B cell (primary cell): Measurements from ENCODE around the gene RARA. TPM values are rescaled to one million over a fixed set of nuclear protein-coding genes. Genes with fewer than 3 reads are reported as not detected.
"Not testable (repeated sequence)": the region's sequence is repeated elsewhere in the genome, so short reads cannot be mapped to it uniquely, and the experiment has no call there.

ENCODE experiments used
- ATAC-seq: fragments of 200-7000 bp; cut with Tn5 transposase; one replicate; pipeline ENCODE4 v1.10.0; 2021; ENCODE audit warnings: low read depth, mild to moderate bottlenecking, moderate number of reproducible peaks, moderate library complexity
- CTCF ChIA-PET: fragments of 350-600 bp; sonication (Branson Sonifier 250); formaldehyde crosslinking; loops from one replicate; lab custom pipeline; 2021; ENCODE audit warnings: antibody characterized with exemption, inconsistent platforms; lab: Charles Lee
- POLR2A ChIA-PET: fragments of 350-600 bp; sonication (Branson Sonifier 250); formaldehyde crosslinking; loops from one replicate; lab custom pipeline; 2021; ENCODE audit warnings: antibody characterized with exemption; lab: Charles Lee
- DNase-seq: peaks from one replicate; pipeline ENCODE4 v3.0.0; 2013
- H2AFZ ChIP-seq: 2 replicates; pipeline ENCODE4 v1.6.1; 2012; ENCODE audit warnings: mild to moderate bottlenecking, low read depth, low read length; ENCODE audit not compliant: insufficient read depth, poor library complexity, severe bottlenecking
- H3K27ac ChIP-seq, 2 donors: 1 replicate in 1 of 2; 2 replicates in 1 of 2; pipeline ENCODE4 v1.5.1; 2012 to 2013; ENCODE audit warnings: low read length in 2 of 2, mild to moderate bottlenecking in 2 of 2, moderate library complexity in 1 of 2
- H3K27me3 ChIP-seq, 4 experiments: fragments of 200-600 bp in 1 of 4; sonication (generic) in 1 of 4; replicated peaks in 1 of 4; 1 replicate in 2 of 4; 2 replicates in 2 of 4; pipeline versions ENCODE4 v1.6.1 to v1.7.0; 2013 to 2016; ENCODE audit warnings: low read length in 3 of 4, mild to moderate bottlenecking in 2 of 4, mixed read lengths in 1 of 4, moderate library complexity in 1 of 4; ENCODE audit not compliant: insufficient read depth in 4 of 4, control insufficient read depth in 3 of 4; ENCODE audit errors: control extremely low read depth in 1 of 4
- H3K36me3 ChIP-seq, 2 experiments: replicated peaks in 1 of 2; 1 replicate in 1 of 2; 2 replicates in 1 of 2; pipeline versions ENCODE4 v1.6.1 to v1.7.1; 2013; ENCODE audit warnings: low read length in 1 of 2; ENCODE audit not compliant: insufficient read depth in 2 of 2, control insufficient read depth in 1 of 2; ENCODE audit errors: control extremely low read depth in 1 of 2, extremely low read depth in 1 of 2
- H3K4me1 ChIP-seq, 2 donors: fragments of 200-600 bp in 1 of 2; sonication (generic) in 1 of 2; 1 replicate in 1 of 2; 2 replicates in 1 of 2; pipeline versions ENCODE4 v1.5.1 to v1.6.1; 2013 to 2017; ENCODE audit warnings: low read length in 2 of 2; ENCODE audit not compliant: control insufficient read depth in 2 of 2, insufficient read depth in 2 of 2
- H3K4me2 ChIP-seq: replicated peaks from 2 replicates; pipeline ENCODE3; 2012; ENCODE audit warnings: mild to moderate bottlenecking, low read depth, low read length; ENCODE audit not compliant: poor library complexity, severe bottlenecking
- H3K4me3 ChIP-seq, 5 experiments: fragments of 200-600 bp in 1 of 5; sonication (generic) in 1 of 5; 1 replicate in 3 of 5; 2 replicates in 2 of 5; pipeline versions ENCODE4 v1.5.1 to v1.7.0; 2011 to 2016; ENCODE audit warnings: low read length in 4 of 5, mild to moderate bottlenecking in 4 of 5, low read depth in 2 of 5, control low read depth in 1 of 5, moderate library complexity in 1 of 5; ENCODE audit not compliant: insufficient read depth in 1 of 5; ENCODE audit errors: control extremely low read depth in 1 of 5, extremely low read depth in 1 of 5
- H3K79me2 ChIP-seq: fragments of 200-600 bp; sonication (generic); one replicate; pipeline ENCODE4 v1.6.0; 2016; ENCODE audit warnings: low read length; ENCODE audit not compliant: control insufficient read depth, insufficient read depth
- H3K9ac ChIP-seq: fragments of 200-600 bp; sonication (generic); 2 replicates; pipeline ENCODE4 v1.6.1; 2017; ENCODE audit warnings: mild to moderate bottlenecking, low read length, moderate library complexity
- H3K9me3 ChIP-seq, 3 donors: one replicate each; pipeline versions ENCODE4 v1.6.1 to v1.7.1; 2013; ENCODE audit warnings: low read length in 2 of 3; ENCODE audit not compliant: control insufficient read depth in 2 of 3, insufficient read depth in 1 of 3; ENCODE audit errors: control extremely low read depth in 1 of 3
- H4K20me1 ChIP-seq: 2 replicates; pipeline ENCODE4 v1.6.0; 2012; ENCODE audit warnings: mild to moderate bottlenecking, low read length; ENCODE audit not compliant: insufficient read depth, control insufficient read depth, poor library complexity, severe bottlenecking
- H3K27ac Mint-ChIP-seq: one replicate; pipeline ENCODE4 v1.8.0; 2021; ENCODE audit warnings: mixed read lengths
- H3K27me3 Mint-ChIP-seq: one replicate; pipeline ENCODE4 v1.8.0; 2021; ENCODE audit warnings: mixed read lengths
- H3K4me1 Mint-ChIP-seq: one replicate; pipeline ENCODE4 v1.8.0; 2021; ENCODE audit warnings: mixed read lengths
- H3K4me3 Mint-ChIP-seq: one replicate; pipeline ENCODE4 v1.8.0; 2021; ENCODE audit warnings: mixed read lengths
- H3K9me3 Mint-ChIP-seq: one replicate; pipeline ENCODE4 v1.8.0; 2022; ENCODE audit warnings: mixed read lengths; ENCODE audit not compliant: insufficient read depth
- CTCF ChIP-seq: fragments of 200-600 bp; IDR thresholded peaks from one replicate; pipeline ENCODE4 v1.8.0; 2022; ENCODE audit warnings: antibody characterized with exemption, mild to moderate bottlenecking
- EZH2 ChIP-seq: IDR thresholded peaks from 2 replicates; pipeline ENCODE4 v1.6.1; 2012; ENCODE audit warnings: borderline replicate concordance, low read depth, mild to moderate bottlenecking, moderate library complexity, low read length; ENCODE audit not compliant: insufficient read depth, poor library complexity, severe bottlenecking
- WGBS: methylation state at CpG from one replicate; pipeline ENCODE4 v1.1.5; 2013; ENCODE audit warnings: missing lambda C conversion rate; ENCODE audit not compliant: insufficient coverage; 5-methylcytosine and 5-hydroxymethylcytosine counted together
- intact Hi-C: fragments of 100-400 bp; cut with micrococcal nuclease; formaldehyde crosslinking; loops from one replicate; pipeline ENCODE4 v1.10.0; 2022
- polyA plus RNA-seq: library from polyadenylated mRNA; depleted of rRNA; stranded (reverse); fragments of >200 nt; gene quantifications from 2 replicates; pipeline ENCODE4 v1.2.3, GENCODE V29; 2012
- total RNA-seq, 2 donors: library from RNA; stranded (reverse); fragments of 120-200 nt in 1 of 2; gene quantifications; 1 replicate in 1 of 2; 2 replicates in 1 of 2; pipeline versions ENCODE4 v1.2.3 to v1.2.4, GENCODE V29; 2013 to 2022

RARA gene
- total and polyA plus RNA-seq, 2 donors (not counting 1 experiment from before 2014, with no cell fraction given) = 20.7 to 86.2 TPM

- H3K9ac ChIP-seq = no peak overlapping the region
- H3K4me1 ChIP-seq = peaks cover 12 to 13% of the 10 kb centered on the region in 2 donors
- no peaks in the 10 kb centered on the region for H4K20me1 ChIP-seq
- no peak overlapping the region for H2AFZ ChIP-seq
- Mint-ChIP-seq H3K4me1 (peaks cover 9% of the 10 kb centered on the region), H3K27ac (no peak overlapping the region), H3K9me3 (no peaks in the 10 kb centered on the region), H3K4me3 (no peak overlapping the region), H3K27me3 (no peaks in the 10 kb centered on the region)
- no peak overlapping the region for H3K4me2 ChIP-seq
- intact Hi-C loops = no loop called here
- WGBS = 71% methylated on average over 15 of the region's 17 CpGs
- ChIA-PET CTCF (interaction anchor here (3.2 kb wide), 1 partner anchor 13 kb away, joined by 16 read pairs; no protein-coding TSS in a partner anchor), POLR2A (no interaction called here)
- no peak overlapping the region for H3K4me3 ChIP-seq
- H3K79me2 ChIP-seq = no peaks in the 10 kb centered on the region
- H3K9me3 ChIP-seq = peaks cover 0 to 11% (median 0%) of the 10 kb centered on the region in 3 donors
- DNase-seq (peak; percentile 17), ATAC-seq (no peak)
- no peaks in the 10 kb centered on the region for H3K36me3 ChIP-seq
- H3K27ac ChIP-seq = no peak overlapping the region
- TF ChIP-seq CTCF (no peak), EZH2 (no peak)
- peaks cover 0 to 20% (median 5%) of the 10 kb centered on the region in 4 experiments for H3K27me3 ChIP-seq
These were observed 58.0 kb downstream of the RARA start for GRCh38 chr17:40366861-40367518.

GRCh38 chr17:40367728-40368127 is 58.7 kb downstream of the RARA start:
- intact Hi-C loops, H4K20me1 ChIP-seq, H3K27me3 Mint-ChIP-seq, ATAC-seq, H2AFZ ChIP-seq, H3K4me1 Mint-ChIP-seq, H3K4me1 ChIP-seq, H3K27ac Mint-ChIP-seq, H3K36me3 ChIP-seq, H3K27ac ChIP-seq, CTCF ChIA-PET, DNase-seq, H3K4me3 Mint-ChIP-seq, H3K79me2 ChIP-seq, H3K9me3 Mint-ChIP-seq, H3K4me3 ChIP-seq, POLR2A ChIA-PET, H3K9ac ChIP-seq, H3K4me2 ChIP-seq: not testable (repeated sequence)
- peaks cover 0 to 15% (median 3%) of the 10 kb centered on the region in 4 experiments for H3K27me3 ChIP-seq
- peaks cover 0 to 11% (median 0%) of the 10 kb centered on the region in 3 donors for H3K9me3 ChIP-seq
- 98% methylated on average over 7 of the region's 9 CpGs for WGBS
